ENCODE measurements around the gene KMT2C.

The KMT2C gene

DNA sequence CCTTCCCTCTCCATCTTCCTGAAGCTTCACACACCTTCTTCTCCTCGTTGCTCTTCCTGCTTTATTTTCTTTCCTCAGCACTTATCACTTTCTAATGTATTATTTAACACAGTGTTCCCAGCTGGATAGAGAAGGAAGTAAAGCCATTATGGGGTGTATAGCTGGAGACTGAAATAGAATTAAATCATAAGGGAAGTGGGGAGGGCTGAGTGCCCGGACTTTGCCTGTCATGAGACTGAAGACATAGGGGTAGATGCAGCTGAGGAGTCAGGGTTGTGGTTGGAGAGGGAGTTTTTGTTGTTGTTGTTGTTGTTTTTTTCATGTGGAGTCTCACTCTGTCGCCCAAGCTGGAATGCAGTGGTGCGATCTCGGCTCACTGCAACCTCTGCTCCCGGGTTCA lies 345.1 kb downstream of the KMT2C start:
- no peak for DNase-seq

DNA sequence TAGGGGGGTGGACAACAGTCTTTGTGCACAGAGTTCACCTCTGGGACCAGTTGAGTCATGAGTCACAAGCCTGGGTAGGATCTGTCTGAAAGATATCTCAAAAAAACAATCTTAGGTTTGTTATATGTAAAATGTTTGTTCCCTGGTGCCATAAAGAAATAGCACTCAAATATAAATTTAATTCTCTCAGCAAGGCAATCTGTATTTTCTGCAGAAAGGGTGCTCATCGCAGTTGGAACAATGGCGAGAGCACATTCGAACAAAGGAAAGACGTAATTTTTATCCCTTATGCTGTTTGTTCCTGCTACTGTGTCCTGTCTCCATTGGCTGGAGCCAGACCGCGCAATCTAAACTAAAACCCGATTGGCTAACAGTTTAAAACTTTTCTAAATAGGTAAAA lies 346.6 kb downstream of the KMT2C start:
- no peak for DNase-seq

DNA sequence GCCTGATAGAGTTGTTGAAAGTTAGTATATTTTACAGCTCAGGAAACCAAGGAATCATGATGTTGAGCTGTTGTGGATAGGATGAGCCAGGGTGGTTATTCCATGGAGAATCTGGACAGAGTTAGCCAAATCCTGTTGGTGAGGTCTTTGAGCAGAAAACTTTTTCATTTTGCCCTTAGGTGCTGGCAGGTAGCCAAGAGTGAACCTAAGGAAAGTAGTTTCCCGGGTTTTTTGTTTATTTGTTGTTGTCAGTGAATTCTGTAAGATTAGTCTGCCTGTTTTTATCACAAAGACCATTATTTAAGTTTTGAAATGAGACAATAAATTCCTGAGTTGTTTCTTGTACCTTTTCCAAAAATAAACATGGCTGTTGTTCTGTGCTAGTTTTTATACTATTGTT lies 349.3 kb downstream of the KMT2C start:
- no peak for DNase-seq

DNA sequence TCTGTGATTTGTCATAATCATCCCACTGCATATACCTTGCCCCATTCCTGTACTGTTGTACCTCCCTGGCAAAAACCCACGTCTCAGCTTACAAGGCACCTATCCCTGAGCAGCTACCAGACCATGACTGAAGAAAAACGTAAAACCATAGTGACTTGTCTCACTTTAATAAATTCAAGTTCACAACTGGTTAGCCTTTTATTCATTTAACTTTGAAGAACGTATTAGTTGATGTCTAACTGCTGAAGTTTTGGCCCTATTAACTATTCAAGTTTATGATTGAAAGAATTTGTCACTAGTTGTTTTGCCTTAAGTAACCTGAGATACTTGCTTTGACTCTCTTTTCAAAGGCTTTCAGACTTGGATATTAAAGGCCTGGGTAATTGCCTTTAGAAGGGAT lies 350.7 kb downstream of the KMT2C start:
- no peak for DNase-seq

Data from activated CD4-positive, alpha-beta T cell treated with anti-CD3 and anti-CD28 coated beads, Interleukin-2, amount 50 U/mL, for 4 hours (primary cell).